ENCODE data around the gene PTCSC3. TPM values are rescaled to one million over a fixed set of nuclear protein-coding genes. Genes with fewer than 3 reads are reported as not detected.

PTCSC3 gene
- total RNA-seq, 2 donors from 2014 or later: not detected

GRCh38 chr14:36207500-36207899 is 31.0 kb upstream of the PTCSC3 start:
- peaks cover 4% of the 10 kb centered on the region for H3K9me3 Mint-ChIP-seq
- H3K36me3 Mint-ChIP-seq: no peaks in the 10 kb centered on the region
- peaks cover 0 to 9% of the 10 kb centered on the region in 2 donors for H3K27me3 Mint-ChIP-seq
- H3K4me3 Mint-ChIP-seq: no peak overlapping the region
- no peak overlapping the region for H3K27ac Mint-ChIP-seq
- ATAC-seq: no peak
- H3K4me1 Mint-ChIP-seq (ENCODE audit: low read depth in 2 of 2): no peaks in the 10 kb centered on the region
- no peak for DNase-seq (ENCODE audit: low spot score)

GRCh38 chr14:36204461-36205073 is 28.0 kb upstream of the PTCSC3 start:
- no peak overlapping the region for H3K4me3 Mint-ChIP-seq
- no peak for DNase-seq (ENCODE audit: low spot score)
- no peaks in the 10 kb centered on the region for H3K4me1 Mint-ChIP-seq (ENCODE audit: low read depth in 2 of 2)
- H3K27ac Mint-ChIP-seq: no peak overlapping the region
- H3K36me3 Mint-ChIP-seq: no peaks in the 10 kb centered on the region
- no peaks in the 10 kb centered on the region for H3K27me3 Mint-ChIP-seq
- H3K9me3 Mint-ChIP-seq: peaks cover 4% of the 10 kb centered on the region
- no peak for ATAC-seq

- H3K36me3 Mint-ChIP-seq: no peaks in the 10 kb centered on the region
- no peak overlapping the region for H3K4me3 Mint-ChIP-seq
- H3K4me1 Mint-ChIP-seq (ENCODE audit: low read depth in 2 of 2): no peaks in the 10 kb centered on the region
- ATAC-seq (no peak), DNase-seq (ENCODE audit: low spot score) (no peak)
- no peak overlapping the region for H3K27ac Mint-ChIP-seq
- H3K9me3 Mint-ChIP-seq: peaks cover 4% of the 10 kb centered on the region
- H3K27me3 Mint-ChIP-seq: no peaks in the 10 kb centered on the region
Observed at GRCh38 chr14:36198378-36198777, 21.9 kb upstream of the PTCSC3 start.

GRCh38 chr14:36194663-36195062 is 18.1 kb upstream of the PTCSC3 start:
- ATAC-seq (no peak), DNase-seq (ENCODE audit: low spot score) (no peak)
- Mint-ChIP-seq H3K4me3 (no peak overlapping the region), H3K36me3 (no peaks in the 10 kb centered on the region), H3K4me1 (ENCODE audit: low read depth in 2 of 2) (no peaks in the 10 kb centered on the region), H3K27ac (no peak overlapping the region), H3K9me3 (peaks cover 3% of the 10 kb centered on the region), H3K27me3 (no peaks in the 10 kb centered on the region)

- Mint-ChIP-seq H3K4me3 (no peak overlapping the region), H3K36me3 (no peaks in the 10 kb centered on the region), H3K9me3 (peaks cover 3% of the 10 kb centered on the region), H3K4me1 (ENCODE audit: low read depth in 2 of 2) (no peaks in the 10 kb centered on the region), H3K27me3 (no peaks in the 10 kb centered on the region), H3K27ac (no peak overlapping the region)
- no peak for ATAC-seq
- DNase-seq (ENCODE audit: low spot score): no peak
Observed at GRCh38 chr14:36192530-36192929, 16.0 kb upstream of the PTCSC3 start.

GRCh38 chr14:36183402-36183801 is 6.9 kb upstream of the PTCSC3 start:
- DNase-seq (ENCODE audit: low spot score): no peak
- Mint-ChIP-seq H3K27ac (no peak overlapping the region), H3K9me3 (no peaks in the 10 kb centered on the region), H3K4me1 (ENCODE audit: low read depth in 2 of 2) (no peaks in the 10 kb centered on the region), H3K27me3 (no peaks in the 10 kb centered on the region), H3K36me3 (no peaks in the 10 kb centered on the region), H3K4me3 (no peak overlapping the region)
- ATAC-seq: no peak

GRCh38 chr14:36181417-36181816 is 4.9 kb upstream of the PTCSC3 start:
- Mint-ChIP-seq H3K27me3 (peaks cover 0 to 2% of the 10 kb centered on the region in 2 donors), H3K9me3 (no peaks in the 10 kb centered on the region), H3K36me3 (no peaks in the 10 kb centered on the region), H3K4me3 (no peak overlapping the region), H3K4me1 (ENCODE audit: low read depth in 2 of 2) (no peaks in the 10 kb centered on the region), H3K27ac (no peak overlapping the region)
- DNase-seq (ENCODE audit: low spot score): no peak
- no peak for ATAC-seq

GRCh38 chr14:36177489-36177888 is 967 bp upstream of the PTCSC3 start:
- no peaks in the 10 kb centered on the region for H3K36me3 Mint-ChIP-seq
- no peaks in the 10 kb centered on the region for H3K9me3 Mint-ChIP-seq
- peaks cover 0 to 2% of the 10 kb centered on the region in 2 donors for H3K27me3 Mint-ChIP-seq
- H3K4me3 Mint-ChIP-seq: no peak overlapping the region
- no peak for ATAC-seq
- no peaks in the 10 kb centered on the region for H3K4me1 Mint-ChIP-seq (ENCODE audit: low read depth in 2 of 2)
- no peak for DNase-seq (ENCODE audit: low spot score)
- no peak overlapping the region for H3K27ac Mint-ChIP-seq

GRCh38 chr14:36174767-36175424 is 1.6 kb downstream of the PTCSC3 start:
- no peak for DNase-seq (ENCODE audit: low spot score)
- Mint-ChIP-seq H3K4me1 (ENCODE audit: low read depth in 2 of 2) (no peaks in the 10 kb centered on the region), H3K36me3 (no peaks in the 10 kb centered on the region), H3K27ac (no peak overlapping the region), H3K9me3 (no peaks in the 10 kb centered on the region), H3K27me3 (peaks cover 0 to 2% of the 10 kb centered on the region in 2 donors), H3K4me3 (no peak overlapping the region)
- ATAC-seq: no peak

- Mint-ChIP-seq H3K4me1 (ENCODE audit: low read depth in 2 of 2) (no peaks in the 10 kb centered on the region), H3K9me3 (no peaks in the 10 kb centered on the region), H3K4me3 (no peak overlapping the region), H3K27ac (no peak overlapping the region), H3K36me3 (no peaks in the 10 kb centered on the region), H3K27me3 (peaks cover 0 to 2% of the 10 kb centered on the region in 2 donors)
- DNase-seq (ENCODE audit: low spot score) (no peak), ATAC-seq (no peak)
Observed at GRCh38 chr14:36173161-36173560, 3.4 kb downstream of the PTCSC3 start.

- H3K4me1 Mint-ChIP-seq (ENCODE audit: low read depth in 2 of 2): no peaks in the 10 kb centered on the region
- H3K4me3 Mint-ChIP-seq: no peak overlapping the region
- no peak for ATAC-seq
- H3K9me3 Mint-ChIP-seq: no peaks in the 10 kb centered on the region
- no peak overlapping the region for H3K27ac Mint-ChIP-seq
- DNase-seq (ENCODE audit: low spot score): no peak
- no peaks in the 10 kb centered on the region for H3K36me3 Mint-ChIP-seq
- no peaks in the 10 kb centered on the region for H3K27me3 Mint-ChIP-seq
Observed at GRCh38 chr14:36171607-36172006, 4.9 kb downstream of the PTCSC3 start.

- Mint-ChIP-seq H3K36me3 (no peaks in the 10 kb centered on the region), H3K4me3 (no peak overlapping the region), H3K9me3 (no peaks in the 10 kb centered on the region), H3K27me3 (no peaks in the 10 kb centered on the region), H3K4me1 (ENCODE audit: low read depth in 2 of 2) (no peaks in the 10 kb centered on the region), H3K27ac (no peak overlapping the region)
- ATAC-seq: no peak
- no peak for DNase-seq (ENCODE audit: low spot score)
Observed at GRCh38 chr14:36167431-36167830, 9.1 kb downstream of the PTCSC3 start.

GRCh38 chr14:36163451-36163850 is 13.1 kb downstream of the PTCSC3 start:
- Mint-ChIP-seq H3K27ac (no peak overlapping the region), H3K9me3 (peaks cover 5% of the 10 kb centered on the region), H3K4me3 (no peak overlapping the region), H3K36me3 (no peaks in the 10 kb centered on the region), H3K27me3 (no peaks in the 10 kb centered on the region), H3K4me1 (ENCODE audit: low read depth in 2 of 2) (no peaks in the 10 kb centered on the region)
- DNase-seq (ENCODE audit: low spot score) (no peak), ATAC-seq (no peak)

- H3K27me3 Mint-ChIP-seq: no peaks in the 10 kb centered on the region
- no peak for ATAC-seq
- no peaks in the 10 kb centered on the region for H3K4me1 Mint-ChIP-seq (ENCODE audit: low read depth in 2 of 2)
Observed at GRCh38 chr14:36162267-36162666, 14.3 kb downstream of the PTCSC3 start.

GRCh38 chr14:36161776-36162175 is 14.7 kb downstream of the PTCSC3 start:
- ATAC-seq: no peak
- Mint-ChIP-seq H3K27ac (no peak overlapping the region), H3K4me1 (ENCODE audit: low read depth in 2 of 2) (no peaks in the 10 kb centered on the region)

More at GRCh38 chr14:36162267-36162666, 14.3 kb downstream of the PTCSC3 start:
- Mint-ChIP-seq H3K4me3 (no peak overlapping the region), H3K9me3 (peaks cover 5% of the 10 kb centered on the region), H3K27ac (no peak overlapping the region), H3K36me3 (no peaks in the 10 kb centered on the region)
- no peak for DNase-seq (ENCODE audit: low spot score)

More at GRCh38 chr14:36161776-36162175, 14.7 kb downstream of the PTCSC3 start:
- no peak overlapping the region for H3K4me3 Mint-ChIP-seq
- peaks cover 5% of the 10 kb centered on the region for H3K9me3 Mint-ChIP-seq
- no peak for DNase-seq (ENCODE audit: low spot score)
- H3K27me3 Mint-ChIP-seq: no peaks in the 10 kb centered on the region
- no peaks in the 10 kb centered on the region for H3K36me3 Mint-ChIP-seq
